Adipose tissue (tissue), 3 donors: ENCODE results near the gene WEE2. TPM values are rescaled to one million over a fixed set of nuclear protein-coding genes. Genes with fewer than 3 reads are reported as not detected.
"Not testable (repeated sequence)": the region's sequence is repeated elsewhere in the genome, so short reads cannot be mapped to it uniquely, and the experiment has no call there.

Experiments used
- H3K27ac ChIP-seq: one replicate; pipeline ENCODE4 v1.5.1; 2013; ENCODE audit warnings: low read depth, low read length
- WGBS, 3 donors: extraction: QIAGEN DNeasy Blood & Tissue Kit; methylation state at CpG; one replicate each; pipeline ENCODE4 v1.1.7; 2013; 5-methylcytosine and 5-hydroxymethylcytosine counted together
- polyA plus RNA-seq, 3 donors: library from polyadenylated mRNA; stranded (reverse); fragments of 200-250 nt; gene quantifications; one replicate each; pipeline ENCODE4 v1.2.3, GENCODE V29; 2013
- donor health status: healthy with polysubstance abuse.
- donor health status: Bipolar disorder and iron deficiency.
- donor health status: healthy.

WEE2 gene
- polyA plus RNA-seq, 3 donors = 0.12 TPM; not detected in 2

- H3K27ac ChIP-seq = no peak overlapping the region
- WGBS, 3 donors = 42 to 98% (median 97%) methylated on average over 1 of the region's 1 CpG
These were observed 34.1 kb downstream of the WEE2 start for GRCh38 chr7:141742229-141742628.

- WGBS, 3 donors = 86 to 89% (median 89%) methylated on average over 2 of the region's 2 CpGs
- no peak overlapping the region for H3K27ac ChIP-seq
These were observed 36.0 kb downstream of the WEE2 start for GRCh38 chr7:141744131-141744530.

- 85 to 97% (median 92%) methylated on average over 2 of the region's 2 CpGs for WGBS, 3 donors
These were observed 40.2 kb downstream of the WEE2 start for GRCh38 chr7:141748396-141748795.

GRCh38 chr7:141751904-141752303 is 43.8 kb downstream of the WEE2 start:
- 98 to 99% (median 98%) methylated on average over 10 of the region's 10 CpGs for WGBS, 3 donors
- H3K27ac ChIP-seq = not testable (repeated sequence)

More at GRCh38 chr7:141748396-141748795, 40.2 kb downstream of the WEE2 start:
- no peak overlapping the region for H3K27ac ChIP-seq

GRCh38 chr7:141752634-141753033 is 44.5 kb downstream of the WEE2 start:
- 98 to 99% (median 98%) methylated on average over 13 of the region's 13 CpGs for WGBS, 3 donors
- no peak overlapping the region for H3K27ac ChIP-seq

GRCh38 chr7:141754939-141755338 is 46.8 kb downstream of the WEE2 start:
- WGBS, 3 donors = 88 to 90% (median 90%) methylated on average over 6 of the region's 6 CpGs

GRCh38 chr7:141763797-141764196 is 55.6 kb downstream of the WEE2 start, which contains the start of gene TAS2R3:
TSS of gene TAS2R3 (plus strand) at chr7:141764097. CDS start at chr7:141764159, 62 bp downstream.
- H3K27ac ChIP-seq = no peak within 1 kb of the TSS
- 85 to 100% (median 94%) methylated on average over 3 of the region's 3 CpGs for WGBS, 3 donors

More at GRCh38 chr7:141754939-141755338, 46.8 kb downstream of the WEE2 start:
- no peak overlapping the region for H3K27ac ChIP-seq

- 94 to 98% (median 97%) methylated on average over 3 of the region's 3 CpGs for WGBS, 3 donors
- H3K27ac ChIP-seq = not testable (repeated sequence)
These were observed 62.0 kb downstream of the WEE2 start for GRCh38 chr7:141770083-141770583.

GRCh38 chr7:141776374-141776773 is 68.2 kb downstream of the WEE2 start, which contains the start of gene TAS2R4:
TSS of gene TAS2R4 (plus strand) at chr7:141776674. CDS start at chr7:141778489, 1,815 bp downstream.
- WGBS, 3 donors = 87 to 100% (median 94%) methylated on average over 1 of the region's 1 CpG
- no peak within 1 kb of the TSS for H3K27ac ChIP-seq

Other genes with a start within 250 kb of the WEE2 start
- 10 to 100 TPM in 2 of 3 donors, 1 to 10 TPM in 1; 6.1 to 12.7 (median 11.4) TPM for gene AGK, start 156.9 kb upstream of the WEE2 start, polyA plus RNA-seq
- gene DENND11, start 6.2 kb upstream of the WEE2 start, polyA plus RNA-seq = 1 to 10 TPM; 5.6 to 9.0 (median 6.1) TPM
- 100 to 1,000 TPM in 2 of 3 donors, 10 to 100 TPM in 1; 78.6 to 169 (median 150) TPM for gene SSBP1, start 30.0 kb downstream of the WEE2 start, polyA plus RNA-seq
- gene TAS2R3, start 55.7 kb downstream of the WEE2 start, polyA plus RNA-seq = under 1 TPM in 1 of 3 donors, not detected in 2; 0.10 TPM
- under 1 TPM; 0.06 to 0.22 (median 0.10) TPM for gene TAS2R4, start 68.3 kb downstream of the WEE2 start, polyA plus RNA-seq
- gene TAS2R5, start 81.9 kb downstream of the WEE2 start, polyA plus RNA-seq = under 1 TPM; 0.24 to 0.56 (median 0.36) TPM
- not detected for gene PRSS37, start 133.1 kb downstream of the WEE2 start, polyA plus RNA-seq
- gene OR9A4, start 208.0 kb downstream of the WEE2 start, polyA plus RNA-seq = not detected
- gene CLEC5A, start 238.6 kb downstream of the WEE2 start, polyA plus RNA-seq = under 1 TPM in 2 of 3 donors, not detected in 1; 0.15 to 0.79 TPM